Glutamatergic neuron (in vitro differentiated cells): Measurements from ENCODE around the gene STIMATE. TPM values are rescaled to one million over a fixed set of nuclear protein-coding genes. Genes with fewer than 3 reads are reported as not detected.

Experiments
- DNase-seq: peaks from one replicate; pipeline ENCODE4 v3.0.0; 2022
- H3K27ac Mint-ChIP-seq: one replicate; pipeline ENCODE4 v1.8.0; 2020; ENCODE audit warnings: mild to moderate bottlenecking, mixed read lengths, inconsistent platforms; ENCODE audit not compliant: unreplicated experiment
- H3K27me3 Mint-ChIP-seq: one replicate; pipeline ENCODE4 v1.8.0; 2020; ENCODE audit warnings: mild to moderate bottlenecking, moderate library complexity, mixed read lengths, inconsistent platforms; ENCODE audit not compliant: unreplicated experiment
- H3K36me3 Mint-ChIP-seq: one replicate; pipeline ENCODE4 v1.8.0; 2020; ENCODE audit warnings: mild to moderate bottlenecking, mixed read lengths, inconsistent platforms; ENCODE audit not compliant: unreplicated experiment
- H3K4me1 Mint-ChIP-seq: one replicate; pipeline ENCODE4 v1.8.0; 2020; ENCODE audit warnings: mild to moderate bottlenecking, low read depth, mixed read lengths, inconsistent platforms; ENCODE audit not compliant: unreplicated experiment
- H3K4me3 Mint-ChIP-seq: one replicate; pipeline ENCODE4 v1.8.0; 2020; ENCODE audit warnings: mild to moderate bottlenecking, mixed read lengths, inconsistent platforms; ENCODE audit not compliant: unreplicated experiment
- H3K9me3 Mint-ChIP-seq: one replicate; pipeline ENCODE4 v1.8.0; 2020; ENCODE audit warnings: mild to moderate bottlenecking, moderate library complexity, mixed read lengths, inconsistent platforms; ENCODE audit not compliant: unreplicated experiment
- total RNA-seq: library from RNA; stranded (reverse); fragmentation: NEBNext Ultra II Directional; extraction: Animal tissue kit (Norgen Biotek cat#: 25700); gene quantifications from one replicate; pipeline ENCODE4 v1.2.1, GENCODE V29; 2021; ENCODE audit not compliant: unreplicated experiment
- TF ChIP-seq, protein P1 (sequence below): fragments of 200-600 bp; sonication (generic); IDR thresholded peaks from one replicate; pipeline ENCODE4 v1.5.0; 2021; ENCODE audit not compliant: partially characterized antibody, unreplicated experiment

STIMATE gene
- total RNA-seq, 1 donor from 2014 or later = 23.0 TPM

DNA sequence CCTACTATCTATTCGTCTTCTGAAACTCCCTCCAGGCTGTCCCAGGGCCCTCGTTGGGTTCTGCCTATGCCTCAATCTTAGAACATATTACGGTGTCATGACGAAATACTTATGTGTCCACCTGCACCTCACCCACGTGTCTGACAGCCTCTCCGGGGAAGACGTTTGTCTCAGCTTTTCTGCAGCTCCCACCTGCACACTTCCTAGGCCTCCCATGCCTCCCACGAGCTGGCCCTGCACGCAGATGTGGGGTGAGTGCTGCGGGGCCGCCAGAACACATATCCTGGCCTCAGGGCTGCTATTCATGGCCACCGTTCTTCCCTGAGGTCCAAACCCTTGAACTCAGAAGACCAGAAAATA lies 55.4 kb downstream of the STIMATE start:
- peaks cover 2% of the 10 kb centered on the region for H3K9me3 Mint-ChIP-seq
- no peak overlapping the region for H3K27ac Mint-ChIP-seq
- DNase-seq = no peak
- TF ChIP-seq, protein P1, sequence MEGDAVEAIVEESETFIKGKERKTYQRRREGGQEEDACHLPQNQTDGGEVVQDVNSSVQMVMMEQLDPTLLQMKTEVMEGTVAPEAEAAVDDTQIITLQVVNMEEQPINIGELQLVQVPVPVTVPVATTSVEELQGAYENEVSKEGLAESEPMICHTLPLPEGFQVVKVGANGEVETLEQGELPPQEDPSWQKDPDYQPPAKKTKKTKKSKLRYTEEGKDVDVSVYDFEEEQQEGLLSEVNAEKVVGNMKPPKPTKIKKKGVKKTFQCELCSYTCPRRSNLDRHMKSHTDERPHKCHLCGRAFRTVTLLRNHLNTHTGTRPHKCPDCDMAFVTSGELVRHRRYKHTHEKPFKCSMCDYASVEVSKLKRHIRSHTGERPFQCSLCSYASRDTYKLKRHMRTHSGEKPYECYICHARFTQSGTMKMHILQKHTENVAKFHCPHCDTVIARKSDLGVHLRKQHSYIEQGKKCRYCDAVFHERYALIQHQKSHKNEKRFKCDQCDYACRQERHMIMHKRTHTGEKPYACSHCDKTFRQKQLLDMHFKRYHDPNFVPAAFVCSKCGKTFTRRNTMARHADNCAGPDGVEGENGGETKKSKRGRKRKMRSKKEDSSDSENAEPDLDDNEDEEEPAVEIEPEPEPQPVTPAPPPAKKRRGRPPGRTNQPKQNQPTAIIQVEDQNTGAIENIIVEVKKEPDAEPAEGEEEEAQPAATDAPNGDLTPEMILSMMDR = no peak
- no peak overlapping the region for H3K4me3 Mint-ChIP-seq
- peaks cover 25% of the 10 kb centered on the region for H3K4me1 Mint-ChIP-seq
- H3K36me3 Mint-ChIP-seq = no peaks in the 10 kb centered on the region
- peaks cover 6% of the 10 kb centered on the region for H3K27me3 Mint-ChIP-seq

DNA sequence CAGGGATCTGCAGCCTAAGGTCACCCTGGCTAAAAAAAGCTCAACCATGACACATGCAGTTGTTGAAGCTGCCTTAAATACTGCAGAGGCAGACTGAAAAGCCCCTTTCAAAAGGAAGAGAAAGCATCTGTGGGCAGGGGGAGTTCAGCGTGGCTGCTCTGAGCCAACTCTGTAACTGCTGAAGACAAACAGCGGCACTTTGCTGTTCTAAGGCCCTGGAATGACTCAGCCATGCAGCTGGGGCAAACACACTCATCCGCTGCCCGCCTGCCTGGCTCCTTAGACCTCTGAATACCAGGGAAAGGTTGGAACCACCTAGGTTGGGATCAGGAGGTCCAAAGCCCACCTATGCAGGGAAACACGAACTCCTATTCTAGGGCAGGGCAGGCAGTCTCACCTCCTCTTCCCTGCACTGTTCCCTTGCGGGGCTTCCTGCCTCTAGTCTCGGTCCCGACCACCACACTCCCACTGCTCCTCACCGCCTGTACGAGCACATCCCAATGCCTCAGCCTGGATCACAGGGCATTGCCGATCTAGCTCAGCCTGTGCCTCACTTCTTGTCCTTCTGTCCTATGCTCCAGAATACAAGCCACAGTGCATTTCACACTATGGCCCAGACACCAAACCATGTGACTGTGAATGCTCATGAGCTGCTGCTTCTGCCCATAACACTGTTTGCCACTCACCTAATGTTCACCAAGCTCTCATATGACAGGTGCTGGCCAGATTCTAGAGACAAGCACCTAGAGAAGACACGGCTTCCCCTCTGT lies 56.0 kb downstream of the STIMATE start:
- Mint-ChIP-seq H3K27me3 (peaks cover 4% of the 10 kb centered on the region), H3K9me3 (peaks cover 2% of the 10 kb centered on the region), H3K4me3 (no peak overlapping the region), H3K27ac (no peak overlapping the region), H3K36me3 (no peaks in the 10 kb centered on the region), H3K4me1 (peaks cover 24% of the 10 kb centered on the region)
- DNase-seq = no peak
- TF ChIP-seq, protein P1 = no peak

DNA sequence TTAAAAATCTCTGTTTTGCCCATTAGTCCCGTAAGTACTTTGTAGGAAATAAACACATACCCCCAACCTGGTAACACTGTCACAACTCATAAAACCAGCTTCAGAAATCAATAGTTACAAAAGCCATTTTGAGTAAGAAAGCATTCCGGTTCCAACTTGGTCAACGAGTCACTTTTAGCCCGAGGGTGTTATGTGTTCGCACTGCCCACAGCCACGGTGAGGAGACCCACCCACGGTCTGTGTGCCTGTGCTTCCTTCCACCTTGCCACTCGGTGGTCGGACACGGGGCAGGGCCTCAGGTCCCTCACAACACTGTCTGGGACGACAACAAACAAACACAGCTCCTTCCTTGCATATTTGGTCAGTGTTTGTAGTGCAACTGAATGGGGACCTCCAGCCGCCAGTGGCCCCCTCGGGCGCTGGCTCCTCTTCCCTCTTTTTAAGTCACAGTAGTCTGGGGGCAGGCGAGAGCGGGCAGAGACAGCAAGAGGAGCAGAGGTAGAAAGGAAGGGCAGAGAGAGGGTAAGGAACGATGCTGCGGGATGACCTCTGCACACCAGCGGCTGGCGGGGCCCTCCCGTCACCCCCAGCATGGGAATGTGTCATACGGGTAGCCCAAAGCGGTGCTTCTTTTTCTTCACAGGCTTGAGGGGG lies 57.3 kb downstream of the STIMATE start:
- no peak for DNase-seq
- Mint-ChIP-seq H3K9me3 (peaks cover 6% of the 10 kb centered on the region), H3K4me1 (peaks cover 25% of the 10 kb centered on the region), H3K27ac (no peak overlapping the region), H3K4me3 (no peak overlapping the region), H3K27me3 (peaks cover 10% of the 10 kb centered on the region), H3K36me3 (no peaks in the 10 kb centered on the region)
- TF ChIP-seq, protein P1 = no peak

DNA sequence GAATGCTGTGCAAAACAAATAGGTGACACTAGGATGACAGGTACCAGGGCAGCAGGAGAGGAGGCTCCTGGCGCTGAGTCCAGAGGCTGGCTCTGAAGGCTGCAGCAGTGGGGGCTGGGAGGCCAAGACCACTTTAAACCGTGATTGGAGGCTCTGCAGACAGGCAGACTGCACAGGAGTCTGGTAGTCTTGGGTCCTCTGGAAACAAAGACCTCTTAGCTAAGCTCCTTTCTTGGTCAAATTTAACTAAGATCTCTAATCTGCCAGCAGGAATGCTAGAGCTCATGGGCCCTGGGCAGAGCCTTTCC lies 58.1 kb downstream of the STIMATE start:
- Mint-ChIP-seq H3K4me3 (no peak overlapping the region), H3K9me3 (peaks cover 8% of the 10 kb centered on the region), H3K36me3 (no peaks in the 10 kb centered on the region), H3K27me3 (peaks cover 8% of the 10 kb centered on the region), H3K4me1 (peaks cover 30% of the 10 kb centered on the region), H3K27ac (no peak overlapping the region)
- no peak for DNase-seq
- TF ChIP-seq, protein P1 = no peak

DNA sequence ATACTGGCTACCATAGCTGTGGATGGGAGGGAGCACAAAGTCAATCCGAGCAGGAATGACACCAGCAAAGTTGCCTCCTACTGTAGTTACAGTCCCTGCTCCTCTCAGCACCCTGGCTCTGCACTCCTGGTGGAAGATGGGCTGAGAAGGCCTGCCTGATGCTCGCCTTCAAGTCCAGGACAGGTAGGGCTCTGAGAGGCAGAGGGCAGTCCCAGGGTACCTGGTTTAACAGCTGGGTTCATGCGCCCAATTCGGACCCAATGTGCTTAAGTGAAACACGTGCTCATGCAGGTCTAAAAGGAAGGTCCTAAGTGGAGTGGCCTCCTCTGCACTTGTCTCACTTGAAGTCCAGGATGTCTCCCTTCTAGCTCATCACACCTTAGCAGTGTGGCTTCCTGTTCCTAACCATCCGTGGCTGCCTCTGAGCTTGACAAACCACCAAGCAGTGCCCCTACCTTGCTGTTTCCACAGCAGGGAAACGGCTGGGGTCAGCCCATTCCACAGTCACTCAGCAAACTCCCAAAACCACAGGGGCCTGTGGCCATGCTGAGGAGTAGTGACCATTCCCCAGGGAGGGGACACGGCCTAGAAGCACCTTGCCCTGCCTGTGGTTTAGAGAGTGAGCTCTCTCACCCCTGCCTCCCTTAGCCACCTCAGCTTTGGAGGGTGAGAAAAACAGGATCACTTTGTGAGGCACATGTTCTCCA lies 58.6 kb downstream of the STIMATE start:
- H3K27me3 Mint-ChIP-seq = peaks cover 8% of the 10 kb centered on the region
- peaks cover 8% of the 10 kb centered on the region for H3K9me3 Mint-ChIP-seq
- no peak for DNase-seq
- TF ChIP-seq, protein P1 = no peak
- H3K4me3 Mint-ChIP-seq = no peak overlapping the region
- H3K27ac Mint-ChIP-seq = no peak overlapping the region
- no peaks in the 10 kb centered on the region for H3K36me3 Mint-ChIP-seq
- peaks cover 30% of the 10 kb centered on the region for H3K4me1 Mint-ChIP-seq
